OCI-LY3 (cell line): ENCODE results near the gene STX2.
"Not testable (repeated sequence)": the region's sequence is repeated elsewhere in the genome, so short reads cannot be mapped to it uniquely, and the experiment has no call there.

ENCODE experiments used
- H2AFZ ChIP-seq: fragments of 200-600, 300-600 bp; shearing (Covaris generic); 2 replicates; pipeline ENCODE4 v1.6.0; 2014; ENCODE audit warnings: antibody characterized with exemption, low read depth, low read length
- H3K27ac ChIP-seq: fragments of 200-600, 300-600 bp; sonication (generic); 2 replicates; pipeline ENCODE4 v1.5.1; 2014; ENCODE audit warnings: mild to moderate bottlenecking, low read length, moderate library complexity, mixed read lengths
- H3K27me3 ChIP-seq: fragments of 200-600, 300-600 bp; sonication (generic); 2 replicates; pipeline ENCODE4 v1.6.1; 2014; ENCODE audit warnings: low read depth, low read length, mixed read lengths
- H3K36me3 ChIP-seq: fragments of 200-600, 300-600 bp; sonication (generic); replicated peaks from 2 replicates; pipeline ENCODE3; 2014; ENCODE audit warnings: low read depth, low read length, mixed read lengths
- H3K4me1 ChIP-seq: fragments of 300-600, 200-600 bp; sonication (generic); 2 replicates; pipeline ENCODE4 v1.6.1; 2014; ENCODE audit warnings: low read length, mixed read lengths
- H3K4me2 ChIP-seq: fragments of 200-600, 300-600 bp; sonication (generic); 2 replicates; pipeline ENCODE4 v1.6.1; 2014; ENCODE audit warnings: low read length, mixed read lengths
- H3K4me3 ChIP-seq: fragments of 300-600, 200-600 bp; sonication (generic); 2 replicates; pipeline ENCODE4 v1.5.1; 2014; ENCODE audit warnings: antibody characterized with exemption, mild to moderate bottlenecking, low read length, moderate library complexity
- H3K79me2 ChIP-seq: fragments of 300-600, 200-600 bp; shearing (Covaris generic); 2 replicates; pipeline ENCODE4 v1.6.1; 2014; ENCODE audit warnings: mild to moderate bottlenecking, low read length, mixed read lengths
- H3K9ac ChIP-seq: fragments of 300-600, 200-600 bp; shearing (Covaris generic); 2 replicates; pipeline ENCODE4 v1.6.0; 2014; ENCODE audit warnings: mild to moderate bottlenecking, low read length, moderate library complexity
- H3K9me3 ChIP-seq: fragments of 200-600, 300-600 bp; shearing (Covaris generic); 2 replicates; pipeline ENCODE4 v1.6.1; 2014; ENCODE audit warnings: low read length, mixed read lengths; ENCODE audit not compliant: insufficient read depth
- H4K20me1 ChIP-seq: fragments of 200-600, 300-600 bp; sonication (generic); 2 replicates; pipeline ENCODE4 v1.6.1; 2016; ENCODE audit warnings: low read length, mixed read lengths; ENCODE audit not compliant: insufficient read depth
- CTCF ChIP-seq: fragments of 200-600, 300-600 bp; sonication (generic); IDR thresholded peaks from 2 replicates; pipeline ENCODE4 v1.5.1; 2014; ENCODE audit warnings: antibody characterized with exemption, low read length, low read depth
- EZH2phosphoT487 ChIP-seq: fragments of 200-600 bp; shearing (Covaris generic); IDR thresholded peaks from 2 replicates; pipeline ENCODE4 v1.6.1; 2018; ENCODE audit warnings: antibody characterized with exemption, mixed run types, low read depth

STX2 gene

DNA sequence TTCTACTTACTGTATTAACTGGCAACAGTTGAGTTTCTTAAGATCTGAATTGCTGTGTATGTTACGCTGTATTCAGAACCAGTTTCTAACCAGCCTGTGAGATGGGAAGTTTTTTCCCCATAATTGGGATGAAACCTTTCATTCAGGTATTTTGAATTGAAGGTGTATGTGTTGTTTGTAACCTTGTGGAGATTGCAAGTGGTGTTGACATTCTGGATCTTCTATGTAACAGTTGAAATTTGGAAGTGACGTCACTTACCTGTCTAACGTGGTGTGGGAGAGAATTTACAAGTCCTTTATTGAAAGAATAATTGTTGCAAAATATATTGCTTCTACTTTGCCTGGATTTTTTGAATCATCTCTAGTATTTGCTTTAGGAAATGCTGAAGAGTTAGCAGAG lies 38.3 kb upstream of the STX2 start:
- Histone ChIP-seq H3K4me1 (peaks cover 78% of the 10 kb centered on the region), H3K4me2 (peak overlapping the region; percentile 61), H3K4me3 (no peak overlapping the region), H4K20me1 (peaks cover 53% of the 10 kb centered on the region), H3K9ac (no peak overlapping the region), H3K27ac (peak overlapping the region; percentile 65), H3K27me3 (no peaks in the 10 kb centered on the region), H3K79me2 (peaks cover 43% of the 10 kb centered on the region), H3K9me3 (no peaks in the 10 kb centered on the region), H2AFZ (no peak overlapping the region), H3K36me3 (peaks cover 41% of the 10 kb centered on the region)
- no peak for TF ChIP-seq EZH2phosphoT487
- TF ChIP-seq CTCF, result no peak

GRCh38 chr12:130876758-130877157 lies 37.7 kb upstream of the STX2 start:
- Histone ChIP-seq H4K20me1 (peaks cover 53% of the 10 kb centered on the region), H3K27me3 (no peaks in the 10 kb centered on the region), H3K36me3 (peaks cover 41% of the 10 kb centered on the region), H3K4me2 (0 out of 2 replicates have a peak overlapping the region, but pooled peaks have one; percentile 61), H3K4me3 (no peak overlapping the region), H3K27ac (no peak overlapping the region), H3K9me3 (no peaks in the 10 kb centered on the region), H3K9ac (no peak overlapping the region), H3K4me1 (peaks cover 78% of the 10 kb centered on the region), H3K79me2 (peaks cover 48% of the 10 kb centered on the region), H2AFZ (no peak overlapping the region)
- no peak for TF ChIP-seq EZH2phosphoT487
- TF ChIP-seq CTCF, result no peak

GRCh38 chr12:130876297-130876696 lies 37.2 kb upstream of the STX2 start:
- H3K4me3 ChIP-seq, result no peak overlapping the region
- peaks cover 78% of the 10 kb centered on the region for H3K4me1 ChIP-seq
- no peak overlapping the region for H3K9ac ChIP-seq
- peaks cover 50% of the 10 kb centered on the region for H3K79me2 ChIP-seq
- H4K20me1 ChIP-seq, result peaks cover 53% of the 10 kb centered on the region
- peaks cover 41% of the 10 kb centered on the region for H3K36me3 ChIP-seq
- TF ChIP-seq EZH2phosphoT487 (no peak), CTCF (no peak)
- H3K27me3 ChIP-seq, result no peaks in the 10 kb centered on the region
- H3K4me2 ChIP-seq, result 0 out of 2 replicates have a peak overlapping the region, but pooled peaks have one; percentile 1
- H3K27ac ChIP-seq, result no peak overlapping the region
- no peaks in the 10 kb centered on the region for H3K9me3 ChIP-seq
- H2AFZ ChIP-seq, result no peak overlapping the region

GRCh38 chr12:130875708-130876107 lies 36.7 kb upstream of the STX2 start:
- not testable (repeated sequence) for H2AFZ ChIP-seq, H3K27ac ChIP-seq, H3K9ac ChIP-seq, H3K27me3 ChIP-seq, H3K9me3 ChIP-seq, H3K4me2 ChIP-seq, H3K4me3 ChIP-seq
- Histone ChIP-seq H4K20me1 (peaks cover 53% of the 10 kb centered on the region), H3K36me3 (peaks cover 41% of the 10 kb centered on the region), H3K79me2 (peaks cover 54% of the 10 kb centered on the region), H3K4me1 (peaks cover 73% of the 10 kb centered on the region)

DNA sequence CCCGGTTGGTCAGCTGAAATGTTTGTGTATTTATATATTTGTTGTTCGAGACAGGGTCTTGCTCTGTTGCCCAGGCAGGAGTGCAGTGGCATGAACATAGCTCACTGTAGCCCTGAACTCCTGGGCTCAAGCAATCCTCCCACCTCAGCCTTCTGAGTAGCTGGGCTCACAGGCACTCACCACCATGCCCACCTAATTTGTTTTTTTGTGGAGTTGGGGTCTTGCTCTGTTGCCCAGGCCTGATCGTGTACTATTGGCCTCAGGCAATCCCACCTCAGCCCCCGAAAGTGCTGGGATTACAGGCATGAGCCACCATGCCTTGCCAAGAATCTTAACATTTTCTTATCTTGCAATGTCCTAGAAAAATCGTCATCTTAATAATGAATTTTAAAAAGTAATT lies 36.1 kb upstream of the STX2 start:
- Histone ChIP-seq H3K4me1 (peaks cover 73% of the 10 kb centered on the region), H3K9ac (no peak overlapping the region), H3K36me3 (peaks cover 41% of the 10 kb centered on the region), H3K27ac (no peak overlapping the region), H3K79me2 (peaks cover 54% of the 10 kb centered on the region), H3K9me3 (no peaks in the 10 kb centered on the region), H2AFZ (no peak overlapping the region), H3K4me3 (no peak overlapping the region), H3K4me2 (no peak overlapping the region), H4K20me1 (peaks cover 53% of the 10 kb centered on the region), H3K27me3 (no peaks in the 10 kb centered on the region)
- TF ChIP-seq CTCF (no peak), EZH2phosphoT487 (no peak)
